K562 (cell line): ENCODE data around the gene SULT2B1. TPM values are rescaled to one million over a fixed set of nuclear protein-coding genes. Genes with fewer than 3 reads are reported as not detected.

Experiments
- BACH1 ChIP-seq: fragments of 200-800 bp; sonication (Bioruptor generic); IDR thresholded peaks from 2 replicates; pipeline ENCODE4 v1.6.1; 2016; ENCODE audit warnings: missing genetic modification characterization, missing compliant biosample characterization
- BDP1 ChIP-seq: IDR thresholded peaks from 3 replicates; pipeline ENCODE4 v1.6.1; 2011; ENCODE audit not compliant: insufficient read length, insufficient read depth
- CAMTA2 ChIP-seq: fragments of 250-450 bp; sonication (Bioruptor Pico); conservative IDR thresholded peaks from 2 replicates; pipeline ENCODE4 v1.5.1; 2022
- CHAMP1 ChIP-seq: fragments of 450-650 bp; IDR thresholded peaks from 2 replicates; pipeline ENCODE4 v1.6.1; 2016; ENCODE audit warnings: mild to moderate bottlenecking
- CREB3L1 ChIP-seq: fragments of 450-650 bp; IDR thresholded peaks from 2 replicates; pipeline ENCODE4 v1.6.1; 2014; ENCODE audit warnings: low read depth, mild to moderate bottlenecking, moderate library complexity, borderline replicate concordance
- DEAF1 ChIP-seq: fragments of 450-650 bp; formaldehyde crosslinking; IDR thresholded peaks from 2 replicates; pipeline ENCODE4 v1.4.0; 2020; ENCODE audit warnings: mild to moderate bottlenecking, moderate library complexity
- DMBX1 ChIP-seq: fragments of 250-450 bp; sonication (Bioruptor Pico); IDR thresholded peaks from 2 replicates; pipeline ENCODE4 v1.8.0; 2022; ENCODE audit warnings: inconsistent platforms, mild to moderate bottlenecking, moderate library complexity, borderline replicate concordance
- DPF2 ChIP-seq: fragments of 450-650 bp; IDR thresholded peaks from 2 replicates; pipeline ENCODE4 v1.6.1; 2016
- ESRRA ChIP-seq: fragments of 450-650 bp; IDR thresholded peaks from 2 replicates; pipeline ENCODE4 v1.6.1; 2014; ENCODE audit warnings: low read depth, mild to moderate bottlenecking, moderate library complexity, borderline replicate concordance
- GABPA ChIP-seq: fragments of 200-800 bp; sonication (Bioruptor generic); conservative IDR thresholded peaks from 2 replicates; pipeline ENCODE4 v1.6.1; 2016; ENCODE audit warnings: low read depth, missing genetic modification characterization, missing compliant biosample characterization
- GTF2E2 ChIP-seq: fragments of 200-800 bp; sonication (Bioruptor generic); IDR thresholded peaks from 2 replicates; pipeline ENCODE4 v1.6.1; 2016; ENCODE audit warnings: missing genetic modification characterization, missing compliant biosample characterization
- HLTF ChIP-seq: fragments of 450-650 bp; IDR thresholded peaks from 2 replicates; pipeline ENCODE4 v1.6.1; 2016
- NFIX ChIP-seq: fragments of 250-450 bp; sonication (Bioruptor Pico); IDR thresholded peaks from 2 replicates; pipeline ENCODE4 v1.4.0; 2020; ENCODE audit warnings: low read depth, mild to moderate bottlenecking, moderate library complexity
- NR2C2 ChIP-seq, 2 experiments: fragments of 200-800 bp in 1 of 2; sonication (Bioruptor generic) in 1 of 2; sonication (generic) in 1 of 2; formaldehyde crosslinking in 1 of 2; IDR thresholded peaks; 2 replicates each; pipeline versions ENCODE4 v1.6.1 to v1.8.0; 2016 to 2022; ENCODE audit warnings: mild to moderate bottlenecking in 1 of 2, missing compliant biosample characterization in 1 of 2, missing genetic modification characterization in 1 of 2, missing genetic modification reagents in 1 of 2
- POLR2AphosphoS5 ChIP-seq: IDR thresholded peaks from 2 replicates; pipeline ENCODE4 v1.6.1; 2011; ENCODE audit warnings: mild to moderate bottlenecking, low read depth, low read length, moderate library complexity; ENCODE audit not compliant: control insufficient read depth, insufficient read depth
- RB1 ChIP-seq: fragments of 450-650 bp; IDR thresholded peaks from 2 replicates; pipeline ENCODE4 v1.6.1; 2017; ENCODE audit warnings: low read depth, mild to moderate bottlenecking
- RFX1 ChIP-seq: fragments of 450-650 bp; IDR thresholded peaks from 2 replicates; pipeline ENCODE4 v1.6.1; 2016; ENCODE audit warnings: mild to moderate bottlenecking, moderate library complexity
- RNF2 ChIP-seq: sonication (generic); IDR thresholded peaks from 2 replicates; pipeline ENCODE4 v1.6.1; 2016
- RUNX1 ChIP-seq: sonication (generic); IDR thresholded peaks from 2 replicates; pipeline ENCODE4 v1.6.1; 2016; ENCODE audit warnings: antibody characterized with exemption, low read depth
- VEZF1 ChIP-seq: fragments of 200-800 bp; sonication (Bioruptor generic); IDR thresholded peaks from 2 replicates; pipeline ENCODE4 v1.6.1; 2017; ENCODE audit warnings: missing genetic modification characterization, missing compliant biosample characterization
- ZBED1 ChIP-seq: IDR thresholded peaks from 2 replicates; pipeline ENCODE4 v1.6.1; 2014
- ZEB2 ChIP-seq: fragments of 450-650 bp; IDR thresholded peaks from 2 replicates; pipeline ENCODE4 v1.6.1; 2016
- ZNF174 ChIP-seq: fragments of 250-450 bp; sonication (Bioruptor Pico); IDR thresholded peaks from 2 replicates; pipeline ENCODE4 v1.4.0; 2020; ENCODE audit warnings: mild to moderate bottlenecking
- polyA plus RNA-seq, 8 experiments: library from polyadenylated mRNA; depleted of rRNA in 4 of 8; stranded (reverse) in 5 of 8; unstranded in 3 of 8; fragments of >200 nt; fragmentation: Nextera tagmentation in 2 of 8; fragmentation: Illumina TruSeq in 1 of 8; extraction: Ambion mirVana in 2 of 8; extraction: Trizol in 1 of 8; gene quantifications; 2 replicates each; pipeline versions ENCODE4 v1.2.1 to v1.2.3, GENCODE V29; 2011 to 2014; ENCODE audit warnings: inconsistent platforms in 1 of 8, missing spikeins in 1 of 8
- total RNA-seq, 7 experiments: library from RNA; depleted of rRNA in 6 of 7; stranded (reverse); fragments of >200 nt in 6 of 7; fragmentation: Illumina TruSeq in 2 of 7; extraction: Trizol in 2 of 7; gene quantifications; 2 replicates each; pipeline versions ENCODE4 v1.2.1 to v1.2.3, GENCODE V29; 2011 to 2021; ENCODE audit warnings: low replicate concordance in 1 of 7

SULT2B1 gene
- total and polyA plus RNA-seq, 9 of the 15 experiments (the other 6 are each of a cell fraction or from before 2014, with no cell fraction given), result 0.09 to 0.62 (median 0.22) TPM; not detected in 2

- TF ChIP-seq POLR2AphosphoS5, result peak; percentile 98
- peak; percentile 78; the same call in 1 of the 2 replicates for TF ChIP-seq RB1
- TF ChIP-seq CAMTA2 (CRISPR knock-in tag), result no peak
- peak; percentile 91; the same call in 1 of the 2 replicates for TF ChIP-seq GTF2E2 (tag)
- no peak for TF ChIP-seq NFIX
- peak; percentile 74; the same call in 1 of the 2 replicates for TF ChIP-seq ESRRA
- TF ChIP-seq RFX1, result no peak; the same call in 1 of the 2 replicates
- TF ChIP-seq CREB3L1, result peak; percentile 99
- peak; percentile 88 for TF ChIP-seq VEZF1
- no peak for TF ChIP-seq ZNF174 (CRISPR knock-in tag)
- TF ChIP-seq DMBX1 (CRISPR knock-in tag), result peak; percentile 16; the same call in 1 of the 2 replicates
- TF ChIP-seq HLTF, result 0 out of 2 replicates have a peak, but pooled peaks have one; percentile 85
- peak; percentile 40; the same call in 1 of the 2 replicates for TF ChIP-seq ZEB2
- peak; percentile 82 for TF ChIP-seq ZBED1
- no peak for TF ChIP-seq BDP1
- TF ChIP-seq RUNX1, result no peak
- no peak; the same call in 1 of the 2 replicates for TF ChIP-seq DPF2
- TF ChIP-seq RNF2, result peak; percentile 80
- TF ChIP-seq NR2C2 (CRISPR knock-in tag; IDR thresholded peaks at IDR 0.05), result no peak; the same call in none of the 2 replicates
- TF ChIP-seq NR2C2 (tag; IDR thresholded peaks at IDR 0.05), result peak; percentile 91
- no peak for TF ChIP-seq BACH1 (tag)
- no peak for TF ChIP-seq DEAF1
- TF ChIP-seq CHAMP1, result no peak
- peak; percentile 97 for TF ChIP-seq GABPA (tag)
Measured at GRCh38 chr19:48618916-48619691, 67.1 kb downstream of the SULT2B1 start, which contains the start of the genes RPL18 and SPHK2 (continued).
